Left renal pelvis (tissue), 4 donors: ENCODE results near the gene RASAL3. TPM values are rescaled to one million over a fixed set of nuclear protein-coding genes. Genes with fewer than 3 reads are reported as not detected.
"Not testable (repeated sequence)": the region's sequence is repeated elsewhere in the genome, so short reads cannot be mapped to it uniquely, and the experiment has no call there.

Source experiments
- DNase-seq, 4 donors: peaks; one replicate each; pipeline ENCODE4 v3.0.0-alpha.2; 2013; ENCODE audit warnings: low read depth in 4 of 4, low spot score in 3 of 4
- polyA plus RNA-seq, 4 donors: library from polyadenylated mRNA; unstranded; fragments of 120-200 nt; gene quantifications; one replicate each; pipeline ENCODE4 v1.2.1, GENCODE V29; 2013; ENCODE audit not compliant: insufficient read length in 4 of 4

Gene RASAL3
- polyA plus RNA-seq: 1 to 10 TPM in 3 of 4 donors, under 1 TPM in 1; 0.64 to 2.0 (median 1.2) TPM

DNA sequence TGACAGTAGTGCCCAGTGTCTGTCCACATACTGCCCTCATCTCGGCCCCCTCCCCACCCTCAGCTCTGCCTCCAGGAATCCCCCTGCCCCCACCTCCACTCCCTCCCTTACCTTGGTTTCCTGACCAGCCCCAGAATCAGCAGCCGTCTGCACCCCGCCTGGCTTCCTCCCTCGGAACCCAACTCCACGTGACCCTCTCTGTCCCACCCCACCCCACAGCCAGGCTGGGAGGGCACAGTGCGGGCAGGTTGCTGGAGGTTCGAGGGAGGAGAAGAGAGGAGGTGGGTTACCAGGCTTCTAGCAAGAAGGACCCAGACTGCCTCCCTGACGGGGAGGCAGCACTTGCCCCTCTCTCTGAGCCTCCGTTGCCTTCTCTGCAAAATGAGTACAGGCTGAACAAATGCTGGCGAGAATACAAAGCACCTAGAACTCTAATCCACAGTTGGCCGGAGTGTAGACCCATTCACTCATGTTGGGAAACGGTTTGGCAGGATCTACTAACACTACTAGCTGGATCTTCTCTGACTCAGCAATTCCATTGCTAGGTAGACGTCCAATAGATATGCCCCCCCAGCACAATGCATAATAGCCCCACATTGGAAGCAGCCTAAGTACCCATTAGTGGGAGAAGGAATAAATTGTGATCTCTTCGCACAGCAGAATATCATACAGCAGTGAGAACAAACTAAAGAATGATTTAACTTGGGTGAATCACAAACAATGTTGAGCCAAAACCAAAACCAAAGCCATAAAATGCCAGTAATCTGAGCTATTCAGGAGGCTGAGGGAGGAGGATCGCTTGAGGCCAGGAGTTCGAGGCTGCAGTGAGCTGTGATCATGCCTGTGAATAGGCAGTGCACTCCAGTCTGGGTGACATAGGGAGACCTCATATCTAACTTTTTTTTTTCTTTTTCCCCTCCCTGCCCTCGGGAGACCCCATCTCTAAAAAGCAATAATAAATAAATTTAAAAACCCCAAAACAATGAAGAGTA, at the start of gene RASAL3:
TSS of gene RASAL3 (minus strand) at position 151 of the 992 bp plus-strand sequence. CDS start 186 bp downstream, outside the sequence.
- DNase-seq: no peak

DNA sequence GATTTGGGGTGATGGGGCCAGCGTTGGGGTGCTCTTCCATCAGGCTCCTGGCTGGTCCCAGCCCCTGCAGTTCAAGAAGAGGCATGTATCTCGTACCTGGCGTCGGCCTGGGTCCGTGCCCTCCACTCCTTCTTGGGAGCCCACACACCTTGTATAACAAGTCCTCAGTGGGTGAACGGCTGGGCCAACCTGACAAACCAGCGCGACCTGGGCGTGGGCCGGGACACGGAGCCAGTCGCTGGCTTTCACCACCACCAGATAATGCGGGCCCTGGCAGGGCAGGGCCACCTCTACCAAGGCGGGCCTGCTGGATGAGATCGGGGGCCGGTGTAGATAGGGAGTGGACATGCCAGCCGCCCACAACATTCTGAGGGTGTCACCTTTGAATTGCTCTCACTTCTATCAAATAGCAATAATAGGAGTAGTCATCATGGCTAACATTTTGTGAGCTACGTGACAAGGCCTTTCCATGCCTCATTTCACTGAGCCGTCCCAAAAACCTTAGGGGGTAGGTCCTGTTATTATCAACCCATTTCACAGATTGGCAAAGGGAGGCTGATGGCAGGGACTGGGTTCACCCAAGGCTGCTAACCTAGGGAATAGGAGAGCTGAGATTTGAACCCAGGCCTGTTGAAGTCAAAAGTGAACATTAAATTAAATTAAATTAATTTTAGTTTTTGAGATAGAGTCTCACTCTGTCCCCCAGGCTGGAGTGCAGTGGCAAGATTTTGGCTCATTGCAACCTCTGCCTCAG, 47.5 kb upstream of the RASAL3 start:
- DNase-seq: no peak

DNA sequence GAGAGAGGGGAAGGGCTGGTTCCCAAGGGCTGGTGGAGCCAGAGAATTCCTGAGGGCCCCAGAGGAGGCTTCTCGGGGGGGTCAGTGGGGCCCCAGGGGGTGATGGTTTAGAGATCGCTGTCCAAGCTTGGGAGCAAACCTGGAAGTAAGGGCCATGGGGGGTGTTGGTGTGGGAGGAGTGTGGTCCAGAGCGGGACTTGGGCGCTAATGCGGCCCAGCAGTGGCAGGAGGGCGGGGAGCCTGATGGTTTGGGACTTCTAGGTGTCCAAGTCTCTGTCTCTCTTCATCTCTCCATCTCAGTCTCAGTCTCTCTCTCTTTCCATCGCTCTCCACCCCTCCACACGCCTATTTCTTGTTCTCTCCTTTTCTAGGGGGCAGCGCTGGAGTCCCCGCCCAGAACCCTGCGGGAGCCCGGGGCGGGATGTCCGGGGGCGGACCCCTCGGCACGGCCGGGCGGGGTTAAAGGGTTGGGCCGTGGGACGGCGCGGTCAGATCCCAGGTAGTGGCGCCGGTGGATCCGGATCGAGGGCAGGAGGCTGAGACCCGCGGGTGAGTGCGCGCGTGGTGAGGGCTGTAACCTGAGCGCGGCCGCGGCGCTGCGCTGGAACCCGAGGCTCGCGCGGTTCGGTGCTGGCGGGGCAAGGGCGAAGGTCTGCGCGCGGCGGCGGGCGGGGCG, 43.8 kb upstream of the RASAL3 start, which contains the start of gene CYP4F22:
TSS of gene CYP4F22 (plus strand) at position 491 of the 676 bp plus-strand sequence. CDS start 16,812 bp downstream, outside the sequence.
- DNase-seq: no peak

DNA sequence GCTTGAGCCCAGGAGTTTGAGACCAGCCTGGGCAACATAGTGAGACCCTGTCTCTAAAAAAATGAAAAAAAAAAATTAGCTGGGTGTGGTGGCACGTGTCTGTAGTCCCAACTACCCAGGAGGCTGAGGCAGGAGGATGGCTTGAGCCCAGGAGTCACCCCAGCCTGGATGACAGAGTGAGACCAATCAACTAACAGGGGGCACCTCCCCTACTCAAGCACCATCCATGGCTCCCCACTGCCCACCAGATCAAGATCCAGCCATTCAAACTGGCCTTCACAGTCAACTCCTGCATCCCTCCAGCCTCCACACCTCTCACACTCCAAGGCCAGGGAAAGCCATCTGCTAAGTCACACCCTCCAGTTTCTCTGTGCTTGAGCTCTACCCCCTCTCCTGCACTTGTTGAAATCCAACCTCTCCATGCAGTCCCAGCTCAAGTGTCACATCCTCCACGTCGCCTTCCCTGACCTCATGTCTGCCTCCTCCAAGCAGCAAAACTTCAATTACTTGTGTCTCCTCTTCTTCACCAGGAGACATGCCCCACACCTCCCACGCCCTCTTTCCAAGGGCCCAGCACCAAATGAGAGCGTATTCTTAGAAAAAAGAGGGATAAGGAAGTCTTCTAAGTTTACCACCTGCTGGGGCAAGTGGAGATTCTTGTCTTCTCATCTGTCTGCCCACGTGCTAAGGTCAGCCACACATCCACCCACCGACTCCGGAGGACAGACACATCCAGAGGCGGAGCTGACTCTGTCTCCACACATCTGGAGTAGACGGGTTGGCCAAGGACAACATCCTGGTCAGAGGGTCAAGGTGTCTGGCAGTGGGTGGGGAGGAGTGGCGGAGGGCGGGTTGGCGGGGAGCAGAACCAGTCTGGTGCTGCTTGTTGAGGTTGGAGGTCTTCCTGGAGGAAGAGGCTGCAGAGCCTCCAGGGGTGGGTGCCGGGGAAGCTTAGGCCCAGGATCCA, 43.0 kb upstream of the RASAL3 start:
- DNase-seq: no peak

DNA sequence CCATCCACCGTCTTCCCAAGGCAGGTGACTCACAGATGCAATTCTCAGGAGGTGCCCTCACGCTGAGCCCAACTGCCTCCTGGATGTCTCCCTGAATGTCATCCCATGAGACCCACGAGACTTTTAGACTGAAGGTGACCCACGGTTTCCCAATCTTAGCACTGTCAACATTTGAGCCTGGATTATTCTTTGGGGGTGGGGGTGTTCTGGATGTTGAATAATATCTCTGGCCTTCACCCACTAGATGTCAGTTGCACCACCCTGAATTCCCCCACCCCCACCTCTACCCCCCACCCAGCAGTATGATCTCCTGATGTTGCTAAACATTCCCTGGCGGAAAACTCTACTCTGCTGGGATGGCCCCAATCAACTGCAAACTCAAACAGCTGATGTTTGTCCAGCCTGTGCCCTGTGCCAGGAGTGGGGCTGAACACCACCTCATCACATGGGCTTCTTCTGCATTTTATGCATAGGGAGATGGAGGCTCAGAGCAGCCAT, 41.8 kb upstream of the RASAL3 start:
- no peak for DNase-seq

DNA sequence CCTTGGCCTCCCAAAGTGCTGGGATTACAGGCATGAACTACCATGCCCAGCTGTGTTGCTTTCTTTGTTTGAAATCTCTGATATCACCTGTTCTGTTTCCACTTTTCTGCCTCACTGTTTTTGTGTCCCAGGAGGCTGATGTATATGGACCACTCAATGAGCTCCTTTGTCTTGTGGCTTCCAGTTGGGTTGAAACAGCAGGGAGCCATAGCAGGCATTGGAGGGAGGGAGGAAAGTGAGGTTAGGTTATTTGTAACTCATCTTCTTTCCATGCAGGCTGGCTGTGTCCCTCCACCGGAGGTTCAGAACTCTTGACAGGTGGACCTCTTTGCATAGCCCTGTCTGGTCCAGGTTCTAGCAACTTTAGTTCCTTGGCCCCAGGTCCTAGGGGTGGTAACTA, 37.9 kb upstream of the RASAL3 start:
- DNase-seq: no peak

DNA sequence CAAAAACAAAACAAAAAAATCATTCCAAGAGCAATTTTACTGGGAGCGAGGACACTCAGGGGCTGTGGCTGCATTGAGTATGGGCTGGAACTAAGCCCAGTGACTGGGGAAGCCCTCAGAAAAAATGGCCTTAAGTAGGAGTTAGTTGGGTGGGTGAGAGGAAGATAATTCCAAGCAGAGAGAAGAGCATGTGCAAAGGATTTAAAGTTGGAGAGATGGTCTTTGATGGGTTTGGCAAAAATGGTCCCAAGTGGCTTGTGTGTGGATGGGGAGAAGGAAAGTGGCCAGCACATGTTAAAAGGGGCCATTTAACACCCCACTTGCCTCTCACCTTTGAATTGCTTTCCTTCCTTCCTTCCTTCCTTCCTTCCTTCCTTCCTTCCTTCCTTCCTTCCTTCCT, 37.3 kb upstream of the RASAL3 start:
- DNase-seq: no peak

DNA sequence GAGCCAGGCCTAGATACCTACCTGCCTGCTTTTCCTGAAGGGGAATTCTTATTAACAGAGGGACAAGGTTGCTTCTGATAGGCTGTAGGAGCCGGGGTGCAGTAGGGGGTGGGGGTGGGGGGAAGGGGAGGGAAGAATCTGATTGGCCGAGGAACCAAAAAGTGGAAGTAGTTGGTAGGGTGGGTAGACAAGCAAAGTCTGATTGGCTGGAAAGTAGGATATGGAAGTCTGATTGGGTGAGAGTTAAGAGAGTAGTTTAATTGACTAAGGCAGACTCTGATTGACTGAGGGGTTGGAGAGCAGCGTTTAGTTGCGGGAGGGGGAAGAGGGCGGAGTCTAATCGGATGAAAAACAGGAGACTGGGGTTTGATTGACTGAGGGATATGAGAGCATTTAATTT, 34.6 kb upstream of the RASAL3 start:
- DNase-seq: no peak

DNA sequence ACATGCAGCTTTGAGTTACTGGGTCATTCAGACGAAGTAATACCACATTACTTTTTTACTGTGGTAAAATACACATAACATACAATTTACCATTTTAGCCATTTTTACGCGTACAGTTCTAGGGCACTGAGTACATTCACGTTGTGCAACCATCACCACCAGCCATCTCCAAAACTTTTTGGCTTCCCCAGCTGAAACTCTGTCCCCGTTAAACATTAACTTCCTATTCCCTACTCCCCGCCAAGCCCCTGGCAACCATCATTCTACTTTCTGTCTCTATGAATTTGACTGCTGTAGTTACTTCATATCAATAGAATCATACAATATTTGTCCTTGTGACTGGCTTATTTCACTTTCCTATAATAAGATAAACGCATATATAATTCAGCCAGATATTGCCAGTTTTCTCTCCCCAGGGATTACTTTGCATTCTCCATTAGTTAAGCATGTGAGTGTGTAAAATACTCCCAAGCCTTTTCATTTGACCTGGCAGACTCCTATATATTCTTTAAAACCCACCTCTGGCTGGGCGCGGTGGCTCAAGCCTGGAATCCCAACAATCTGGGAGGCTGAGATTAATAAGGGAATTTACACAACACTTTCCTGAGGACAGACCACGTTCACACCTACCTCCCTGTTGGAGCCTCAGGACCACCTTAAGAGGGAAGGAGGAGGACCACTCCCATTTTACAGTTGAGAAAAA, 34.0 kb upstream of the RASAL3 start:
- DNase-seq: no peak

DNA sequence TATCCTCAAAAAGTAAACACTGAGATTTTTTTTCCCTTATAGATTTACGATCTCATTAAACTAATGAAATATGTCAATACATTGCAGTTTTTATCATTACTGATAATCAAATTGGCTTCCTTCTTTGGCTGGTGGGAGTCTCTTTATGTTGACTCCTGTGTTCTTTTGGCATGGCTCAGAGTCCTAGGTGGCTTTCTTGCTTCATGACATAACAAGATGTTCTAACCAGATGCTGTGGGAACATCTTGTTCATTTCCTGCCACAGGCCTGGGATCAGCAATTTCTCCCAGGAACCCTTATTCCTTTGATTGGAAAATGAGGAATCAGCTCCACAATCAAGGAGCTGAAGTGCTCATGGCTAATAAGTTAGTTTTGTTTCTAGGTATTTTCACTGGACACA, 30.8 kb upstream of the RASAL3 start:
- no peak for DNase-seq

DNA sequence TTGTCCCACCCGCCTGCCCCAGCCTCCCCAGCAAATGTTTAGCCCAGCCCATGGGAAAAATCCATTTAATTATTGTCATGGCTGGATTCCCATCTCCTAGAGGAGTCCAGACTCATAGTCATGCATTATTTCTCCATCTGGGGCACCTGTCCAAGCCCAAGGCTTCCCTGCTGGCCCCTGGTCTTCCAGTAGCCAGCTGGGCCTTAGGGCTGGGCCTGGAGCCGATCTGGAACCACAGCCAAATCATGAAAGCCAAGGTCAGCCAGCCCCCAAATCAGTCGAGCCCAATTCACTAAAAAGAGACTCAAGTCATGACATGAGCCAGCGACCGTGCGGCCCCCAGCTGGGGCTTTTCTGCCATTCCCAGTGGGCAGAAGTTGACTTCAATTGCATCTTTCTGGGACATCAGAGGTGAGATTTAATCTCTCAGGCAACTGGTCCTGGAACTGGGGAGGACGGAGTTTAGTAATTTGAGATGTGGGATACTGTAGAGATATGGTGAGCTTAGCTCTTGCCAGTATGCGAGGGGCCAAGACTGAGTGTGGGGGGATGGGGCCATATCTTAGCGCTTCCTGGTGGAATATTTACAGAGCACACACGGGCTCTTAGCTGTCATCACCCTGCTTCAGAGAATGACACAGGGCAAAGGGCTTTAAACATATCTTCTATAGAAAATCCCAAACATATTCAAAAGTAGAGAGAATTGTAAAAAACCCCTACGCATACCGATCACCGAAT, 24.3 kb upstream of the RASAL3 start:
- DNase-seq: no peak

DNA sequence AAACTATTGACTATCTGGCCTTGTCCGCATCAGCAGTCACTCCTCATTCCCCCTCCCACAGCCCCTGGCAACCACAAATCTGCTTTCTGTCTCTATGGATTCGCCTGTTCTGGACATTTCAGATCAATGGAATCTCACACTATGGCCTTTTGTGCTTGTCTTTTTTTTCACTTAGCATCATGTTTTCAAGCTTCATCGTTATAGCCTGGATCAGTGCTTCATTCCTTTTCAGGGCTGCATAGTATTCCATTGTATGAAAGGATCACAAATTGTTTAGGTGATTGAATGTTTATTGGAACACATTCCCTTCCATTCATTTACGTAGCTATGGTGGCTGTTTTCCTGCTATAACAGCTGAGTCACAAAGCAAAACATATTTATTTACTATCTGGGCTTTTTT, 22.7 kb upstream of the RASAL3 start:
- no peak for DNase-seq

DNA sequence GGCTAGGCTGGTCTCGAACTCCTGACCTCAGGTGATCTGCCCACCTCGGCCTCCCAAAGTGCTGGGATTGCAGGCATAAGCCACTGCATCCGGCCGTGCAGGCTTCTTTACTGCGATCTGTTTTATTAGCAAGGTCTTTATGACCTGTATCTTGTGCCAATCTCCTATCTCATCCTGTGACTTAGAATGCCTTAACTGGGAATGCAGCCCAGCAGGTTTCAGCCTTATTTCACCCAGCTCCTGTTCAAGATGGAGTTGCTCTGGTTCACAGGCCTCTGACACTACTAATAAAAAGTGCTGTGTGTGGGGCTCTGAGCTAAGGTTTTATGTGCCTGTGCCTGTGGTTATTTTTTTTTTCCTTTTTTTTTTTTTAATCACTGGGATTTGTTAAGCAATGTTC, 21.4 kb upstream of the RASAL3 start:
- DNase-seq: not testable (repeated sequence)

DNA sequence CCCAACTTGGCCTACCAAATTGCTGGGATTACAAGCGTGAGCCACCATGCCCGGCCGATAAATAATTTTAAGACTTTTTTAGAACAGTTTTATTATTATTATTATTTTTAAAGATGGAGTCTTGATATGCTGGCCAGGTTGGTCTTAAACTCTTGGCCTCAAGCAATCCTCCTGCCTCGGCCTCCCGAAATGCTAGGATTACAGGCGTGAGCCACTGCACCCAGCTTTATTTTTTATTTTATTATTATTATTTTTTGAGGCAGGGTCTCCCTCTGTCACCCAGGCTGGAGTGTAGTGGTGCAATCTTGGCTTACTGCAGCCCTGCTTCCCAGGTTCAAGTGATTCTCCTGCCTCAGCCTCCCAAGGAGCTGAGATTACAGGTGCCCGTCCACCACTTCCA, 16.7 kb upstream of the RASAL3 start:
- DNase-seq: not testable (repeated sequence)

DNA sequence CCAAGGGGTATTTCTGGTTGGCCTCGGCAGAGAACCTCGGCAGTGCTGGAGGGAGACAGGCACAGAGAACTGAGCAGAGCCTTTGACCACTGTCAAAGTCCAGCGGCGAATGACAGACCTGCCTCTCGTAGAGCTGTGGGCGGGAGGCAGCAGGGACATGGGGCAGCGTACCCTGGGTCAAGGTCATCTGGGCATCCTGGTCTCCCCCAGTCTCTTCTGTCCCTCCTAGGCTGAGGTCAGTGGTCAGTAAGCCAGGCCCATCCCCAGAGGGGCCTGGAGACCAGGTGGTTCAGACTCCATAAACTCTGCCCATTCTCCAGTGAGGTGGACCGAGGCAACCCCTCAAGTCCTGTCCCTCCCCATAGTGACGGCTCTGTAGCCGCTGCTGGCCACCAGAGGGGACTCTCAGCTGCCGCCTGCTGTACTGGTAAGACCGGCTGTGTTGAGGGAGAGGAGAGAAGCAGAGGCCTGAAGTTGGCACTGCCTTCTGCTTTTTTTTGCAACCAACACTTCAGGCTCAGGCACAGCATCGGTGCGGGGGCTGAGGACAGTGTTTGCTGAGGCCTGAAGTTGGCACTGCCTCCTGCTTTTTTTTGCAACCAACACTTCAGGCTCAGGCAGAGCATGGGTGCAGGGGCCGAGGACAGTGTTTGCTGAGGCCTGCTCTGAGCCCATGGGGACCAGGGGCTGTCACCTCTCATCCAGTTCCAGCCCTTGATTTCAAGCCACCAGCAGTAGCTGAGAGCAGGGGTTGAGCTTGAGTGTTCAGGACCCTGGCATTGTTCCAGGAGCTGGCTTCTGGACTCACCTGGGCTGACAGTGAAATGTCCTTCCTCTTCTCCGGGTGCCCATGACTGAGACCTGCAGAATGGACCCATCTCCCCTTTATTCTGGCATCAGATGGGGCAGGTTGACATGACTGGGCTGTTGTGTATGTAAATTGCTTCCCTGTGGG, 15.3 kb upstream of the RASAL3 start, which contains the start of gene PGLYRP2:
TSS of gene PGLYRP2 (minus strand) at position 111 of the 955 bp plus-strand sequence. CDS start 130 bp downstream, outside the sequence.
- DNase-seq: no peak

DNA sequence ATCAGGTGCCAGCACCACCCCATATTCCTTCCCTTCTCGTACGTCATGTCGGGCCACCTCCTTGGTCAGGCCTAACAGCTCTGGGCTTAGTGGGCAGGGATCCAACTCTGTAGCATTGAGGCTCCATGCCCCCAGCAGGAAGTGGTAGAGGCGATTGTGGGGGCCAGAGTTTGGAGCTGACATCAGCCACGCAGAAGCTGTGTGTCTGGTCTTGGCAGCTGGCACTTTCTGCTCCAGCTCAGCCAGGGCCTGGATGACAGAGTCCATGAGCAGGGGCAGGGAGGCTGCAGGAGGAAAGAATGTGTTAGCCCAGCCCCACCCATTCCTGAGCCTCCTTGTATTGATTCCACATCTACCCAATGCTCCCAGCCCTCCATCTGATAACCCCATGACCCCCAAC, 12.0 kb upstream of the RASAL3 start:
- DNase-seq: no peak

DNA sequence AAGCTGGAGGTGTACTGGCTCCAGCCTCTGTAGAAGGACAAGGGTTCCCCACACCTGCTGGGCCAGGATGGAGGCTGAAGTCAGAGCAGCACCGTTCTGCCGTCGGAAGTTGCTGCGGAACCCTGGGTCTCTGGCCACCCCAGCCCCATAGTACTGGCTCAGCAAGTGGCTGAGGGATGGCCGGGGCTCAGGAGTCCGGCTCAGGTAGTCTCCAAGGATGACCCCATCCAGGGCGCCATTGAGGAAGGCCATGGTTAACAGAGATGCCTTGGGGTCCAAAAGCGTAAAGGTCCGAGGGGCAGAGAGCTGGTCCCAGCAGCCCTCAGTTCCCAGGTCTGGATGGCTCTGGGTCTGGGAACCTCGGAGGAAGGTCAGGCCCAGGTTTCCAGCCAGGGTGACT, 11.3 kb upstream of the RASAL3 start:
- DNase-seq: no peak
